ENCODE data around the gene POLR1H. TPM values are rescaled to one million over a fixed set of nuclear protein-coding genes. Genes with fewer than 3 reads are reported as not detected.

POLR1H gene
- total RNA-seq, 1 donor from 2014 or later: 31.2 TPM

DNA sequence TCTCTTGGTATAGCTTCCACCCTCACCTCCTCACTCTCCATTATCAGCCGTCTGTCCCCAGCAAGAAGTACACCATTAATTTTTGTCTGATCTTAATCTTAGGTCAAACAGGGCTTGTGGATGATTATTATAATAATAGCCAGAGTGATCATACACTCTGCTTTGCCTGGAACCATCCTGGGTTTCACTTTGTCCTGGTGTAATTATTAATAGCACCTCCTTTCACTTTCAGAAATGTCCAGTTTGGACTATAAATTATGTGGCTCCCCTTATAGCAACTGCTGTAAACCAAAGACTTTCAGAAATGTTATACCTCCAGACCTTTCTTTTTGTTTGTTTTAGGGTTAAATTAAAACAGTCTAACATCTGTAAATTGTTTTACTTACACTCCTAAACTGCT, 52.8 kb downstream of the POLR1H start:
- no peak for TF ChIP-seq POLR2A (IDR thresholded peaks at IDR 0.05)
- no peak for TF ChIP-seq POLR2AphosphoS5 (IDR thresholded peaks at IDR 0.05; ENCODE audit: insufficient read depth in 1 of 2, low read depth in 1 of 2)
- TF ChIP-seq, protein P1, sequence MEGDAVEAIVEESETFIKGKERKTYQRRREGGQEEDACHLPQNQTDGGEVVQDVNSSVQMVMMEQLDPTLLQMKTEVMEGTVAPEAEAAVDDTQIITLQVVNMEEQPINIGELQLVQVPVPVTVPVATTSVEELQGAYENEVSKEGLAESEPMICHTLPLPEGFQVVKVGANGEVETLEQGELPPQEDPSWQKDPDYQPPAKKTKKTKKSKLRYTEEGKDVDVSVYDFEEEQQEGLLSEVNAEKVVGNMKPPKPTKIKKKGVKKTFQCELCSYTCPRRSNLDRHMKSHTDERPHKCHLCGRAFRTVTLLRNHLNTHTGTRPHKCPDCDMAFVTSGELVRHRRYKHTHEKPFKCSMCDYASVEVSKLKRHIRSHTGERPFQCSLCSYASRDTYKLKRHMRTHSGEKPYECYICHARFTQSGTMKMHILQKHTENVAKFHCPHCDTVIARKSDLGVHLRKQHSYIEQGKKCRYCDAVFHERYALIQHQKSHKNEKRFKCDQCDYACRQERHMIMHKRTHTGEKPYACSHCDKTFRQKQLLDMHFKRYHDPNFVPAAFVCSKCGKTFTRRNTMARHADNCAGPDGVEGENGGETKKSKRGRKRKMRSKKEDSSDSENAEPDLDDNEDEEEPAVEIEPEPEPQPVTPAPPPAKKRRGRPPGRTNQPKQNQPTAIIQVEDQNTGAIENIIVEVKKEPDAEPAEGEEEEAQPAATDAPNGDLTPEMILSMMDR (IDR thresholded peaks at IDR 0.05): no peak
- Histone ChIP-seq H3K4me1 (no peaks in the 10 kb centered on the region), H3K27me3 (no peaks in the 10 kb centered on the region), H3K36me3 (no peaks in the 10 kb centered on the region), H3K27ac (no peak overlapping the region), H3K4me3 (no peak overlapping the region), H3K9me3 (no peaks in the 10 kb centered on the region)
- intact Hi-C loops (cut with DNase I): no loop called here
- DNase-seq (ENCODE audit: extremely low spot score in 2 of 2): no peak

Small RNA genes within 50 kb of the gene (small RNA-seq; reads per million reads assigned to genes)
- gene RF02218 (not detected), gene RF02219 (not detected), gene RF02220 (not detected)

Other genes starting within 250 kb of the POLR1H start
- not detected for gene HLA-G, start 233.4 kb upstream of the POLR1H start, total RNA-seq
- 691 TPM for gene HLA-A, start 118.7 kb upstream of the POLR1H start, total RNA-seq
- 19.6 TPM for gene PPP1R11, start 5.9 kb downstream of the POLR1H start, total RNA-seq
- gene RNF39, start 14.5 kb downstream of the POLR1H start, total RNA-seq: 18.2 TPM
- not detected for gene TRIM31, start 51.8 kb downstream of the POLR1H start, total RNA-seq
- gene TRIM40, start 74.9 kb downstream of the POLR1H start, total RNA-seq: not detected
- not detected for gene TRIM10, start 99.9 kb downstream of the POLR1H start, total RNA-seq
- not detected for gene TRIM15, start 102.3 kb downstream of the POLR1H start, total RNA-seq
- 35.4 TPM for gene TRIM26, start 152.1 kb downstream of the POLR1H start, total RNA-seq

Measured in vagina (tissue), 2 donors.